Measurements from ENCODE around the gene VPS13D.

- no peak for TF ChIP-seq CTCF (IDR thresholded peaks at IDR 0.05)
- TF ChIP-seq, protein P1, sequence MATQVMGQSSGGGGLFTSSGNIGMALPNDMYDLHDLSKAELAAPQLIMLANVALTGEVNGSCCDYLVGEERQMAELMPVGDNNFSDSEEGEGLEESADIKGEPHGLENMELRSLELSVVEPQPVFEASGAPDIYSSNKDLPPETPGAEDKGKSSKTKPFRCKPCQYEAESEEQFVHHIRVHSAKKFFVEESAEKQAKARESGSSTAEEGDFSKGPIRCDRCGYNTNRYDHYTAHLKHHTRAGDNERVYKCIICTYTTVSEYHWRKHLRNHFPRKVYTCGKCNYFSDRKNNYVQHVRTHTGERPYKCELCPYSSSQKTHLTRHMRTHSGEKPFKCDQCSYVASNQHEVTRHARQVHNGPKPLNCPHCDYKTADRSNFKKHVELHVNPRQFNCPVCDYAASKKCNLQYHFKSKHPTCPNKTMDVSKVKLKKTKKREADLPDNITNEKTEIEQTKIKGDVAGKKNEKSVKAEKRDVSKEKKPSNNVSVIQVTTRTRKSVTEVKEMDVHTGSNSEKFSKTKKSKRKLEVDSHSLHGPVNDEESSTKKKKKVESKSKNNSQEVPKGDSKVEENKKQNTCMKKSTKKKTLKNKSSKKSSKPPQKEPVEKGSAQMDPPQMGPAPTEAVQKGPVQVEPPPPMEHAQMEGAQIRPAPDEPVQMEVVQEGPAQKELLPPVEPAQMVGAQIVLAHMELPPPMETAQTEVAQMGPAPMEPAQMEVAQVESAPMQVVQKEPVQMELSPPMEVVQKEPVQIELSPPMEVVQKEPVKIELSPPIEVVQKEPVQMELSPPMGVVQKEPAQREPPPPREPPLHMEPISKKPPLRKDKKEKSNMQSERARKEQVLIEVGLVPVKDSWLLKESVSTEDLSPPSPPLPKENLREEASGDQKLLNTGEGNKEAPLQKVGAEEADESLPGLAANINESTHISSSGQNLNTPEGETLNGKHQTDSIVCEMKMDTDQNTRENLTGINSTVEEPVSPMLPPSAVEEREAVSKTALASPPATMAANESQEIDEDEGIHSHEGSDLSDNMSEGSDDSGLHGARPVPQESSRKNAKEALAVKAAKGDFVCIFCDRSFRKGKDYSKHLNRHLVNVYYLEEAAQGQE (IDR thresholded peaks at IDR 0.05; ENCODE audit: insufficient read depth in 1 of 2, low read depth in 2 of 2, low read length in 1 of 2), result no peak
- no peak for TF ChIP-seq POLR2AphosphoS5 (IDR thresholded peaks at IDR 0.05; ENCODE audit: low read depth, low read length)
- TF ChIP-seq SIN3A (IDR thresholded peaks at IDR 0.05; ENCODE audit: borderline replicate concordance, insufficient read depth, low read depth, low read length), result no peak
- TF ChIP-seq TCF7L2 (IDR thresholded peaks at IDR 0.05; ENCODE audit: low read depth, low read length), result no peak
These were observed 29.6 kb upstream of the VPS13D start for GRCh38 chr1:12200208-12200607.

Data from Panc1 (cell line).